IMR-90 (cell line): ENCODE measurements around the gene MAN1C1. TPM values are rescaled to one million over a fixed set of nuclear protein-coding genes. Genes with fewer than 3 reads are reported as not detected.
A peak's percentile ranks its signal among the peaks of the same experiment; 100 is the strongest.

ENCODE experiments used
- ATAC-seq: fragments of 200-7000 bp; cut with Tn5 transposase; 2 replicates; pipeline ENCODE4 v1.9.1; 2020; ENCODE audit warnings: low read depth, mild to moderate bottlenecking, moderate library complexity
- BruUV-seq: library from RNA; stranded (reverse); fragments of 400-500 nt; replicated peaks from 2 replicates; lab custom pipeline; 2021; lab: Mats Ljungman, UMichigan
- CTCF ChIA-PET: fragments of 300-600 bp; formaldehyde crosslinking; extraction: SDS; loops from one replicate; lab custom pipeline; 2021; ENCODE audit warnings: antibody characterized with exemption; lab: Yijun Ruan, JAX
- POLR2A ChIA-PET: fragments of 300-600 bp; sonication (Branson Sonifier 250); formaldehyde crosslinking; loops from one replicate; lab custom pipeline; 2022; ENCODE audit warnings: antibody characterized with exemption; ENCODE audit not compliant: unreplicated experiment; lab: Charles Lee
- DNase-seq: peaks from one replicate; pipeline ENCODE4 v3.0.0; 2013
- H2AFZ ChIP-seq: replicated peaks from 2 replicates; pipeline ENCODE3; 2013; ENCODE audit warnings: low read length, mild to moderate bottlenecking; ENCODE audit not compliant: poor library complexity
- H2AK5ac ChIP-seq: 2 replicates; pipeline ENCODE4 v1.6.1; 2013; ENCODE audit warnings: low read depth, low read length, inconsistent platforms
- H2AK9ac ChIP-seq: replicated peaks from 2 replicates; pipeline ENCODE3; 2013; ENCODE audit warnings: mild to moderate bottlenecking, low read depth, low read length, moderate library complexity; ENCODE audit not compliant: poor library complexity
- H2BK120ac ChIP-seq: 2 replicates; pipeline ENCODE4 v1.6.1; 2013; ENCODE audit warnings: low read depth, low read length, inconsistent platforms
- H2BK15ac ChIP-seq: 3 replicates; pipeline ENCODE4 v1.6.1; 2013; ENCODE audit warnings: low read depth, low read length, inconsistent platforms
- H2BK20ac ChIP-seq: 2 replicates; pipeline ENCODE4 v1.6.1; 2013; ENCODE audit warnings: low read depth, mild to moderate bottlenecking, inconsistent platforms, low read length, moderate library complexity
- H2BK5ac ChIP-seq: 2 replicates; pipeline ENCODE4 v1.6.1; 2013; ENCODE audit warnings: mild to moderate bottlenecking, low read depth, low read length, inconsistent platforms; ENCODE audit not compliant: poor library complexity, severe bottlenecking
- H3K14ac ChIP-seq: replicated peaks from 2 replicates; pipeline ENCODE4 v1.6.1; 2013; ENCODE audit warnings: low read depth, low read length, inconsistent platforms
- H3K18ac ChIP-seq: 2 replicates; pipeline ENCODE4 v1.6.1; 2013; ENCODE audit warnings: low read depth, low read length, control low read depth
- H3K23ac ChIP-seq: 2 replicates; pipeline ENCODE4 v1.6.1; 2013; ENCODE audit warnings: low read depth, low read length, inconsistent platforms
- H3K27ac ChIP-seq: 2 replicates; pipeline ENCODE4 v1.5.1; 2013; ENCODE audit warnings: mild to moderate bottlenecking, control low read depth, low read length; ENCODE audit not compliant: insufficient read depth
- H3K27me3 ChIP-seq: 2 replicates; pipeline ENCODE4 v1.6.1; 2013; ENCODE audit warnings: low read length; ENCODE audit not compliant: control insufficient read depth, insufficient read depth
- H3K36me3 ChIP-seq: 2 replicates; pipeline ENCODE4 v1.6.1; 2013; ENCODE audit warnings: low read length, mixed read lengths; ENCODE audit not compliant: control insufficient read depth, insufficient read depth
- H3K4ac ChIP-seq: 2 replicates; pipeline ENCODE4 v1.6.1; 2013; ENCODE audit warnings: low read depth, low read length, inconsistent platforms
- H3K4me1 ChIP-seq: 2 replicates; pipeline ENCODE4 v1.6.1; 2013; ENCODE audit warnings: low read length, mixed read lengths; ENCODE audit not compliant: control insufficient read depth, insufficient read depth
- H3K4me2 ChIP-seq: 2 replicates; pipeline ENCODE4 v1.6.1; 2013; ENCODE audit warnings: low read depth, mild to moderate bottlenecking, control low read depth, low read length, moderate library complexity
- H3K4me3 ChIP-seq: 2 replicates; pipeline ENCODE4 v1.5.1; 2013; ENCODE audit warnings: low read depth, mild to moderate bottlenecking, control low read depth, low read length, moderate library complexity; ENCODE audit not compliant: insufficient read depth
- H3K56ac ChIP-seq: 2 replicates; pipeline ENCODE4 v1.6.1; 2013; ENCODE audit warnings: low read length, inconsistent platforms; ENCODE audit not compliant: insufficient read depth; ENCODE audit errors: extremely low read depth
- H3K79me1 ChIP-seq, 2 experiments: 2 replicates each; pipeline ENCODE4 v1.6.1; 2013; ENCODE audit warnings: low read length in 2 of 2, inconsistent platforms in 1 of 2, low read depth in 1 of 2
- H3K9ac ChIP-seq: 2 replicates; pipeline ENCODE4 v1.6.1; 2013; ENCODE audit warnings: low read depth, low read length, control low read depth
- H3K9me1 ChIP-seq: 2 replicates; pipeline ENCODE4 v1.6.1; 2013; ENCODE audit warnings: low read length, inconsistent platforms; ENCODE audit not compliant: insufficient read depth
- H3K9me3 ChIP-seq: 2 replicates; pipeline ENCODE4 v1.6.1; 2013; ENCODE audit warnings: low read length; ENCODE audit not compliant: control insufficient read depth, insufficient read depth
- H4K20me1 ChIP-seq: 2 replicates; pipeline ENCODE4 v1.6.1; 2013; ENCODE audit warnings: low read length, inconsistent platforms; ENCODE audit not compliant: insufficient read depth
- H4K5ac ChIP-seq: 2 replicates; pipeline ENCODE4 v1.6.1; 2013; ENCODE audit warnings: mild to moderate bottlenecking, low read depth, low read length, control low read depth
- H4K8ac ChIP-seq, 2 experiments: 2 replicates each; pipeline ENCODE4 v1.6.1; 2013; ENCODE audit warnings: low read depth in 2 of 2, low read length in 2 of 2, control low read depth in 1 of 2, inconsistent platforms in 1 of 2
- H4K91ac ChIP-seq: 2 replicates; pipeline ENCODE4 v1.6.1; 2013; ENCODE audit warnings: low read depth, low read length, inconsistent platforms; ENCODE audit not compliant: insufficient read depth
- BHLHE40 ChIP-seq: fragments of 150-350 bp; IDR thresholded peaks from 2 replicates; pipeline ENCODE4 v1.6.1; 2016; ENCODE audit warnings: mild to moderate bottlenecking, low read depth, low read length
- CHD1 ChIP-seq: IDR thresholded peaks from 2 replicates; pipeline ENCODE4 v1.6.1; 2012; ENCODE audit warnings: low read depth, low read length, improper control_type of control experiment
- CTCF ChIP-seq: conservative IDR thresholded peaks from 2 replicates; pipeline ENCODE4 v1.5.1; 2012; ENCODE audit warnings: mild to moderate bottlenecking, low read depth, low read length, improper control_type of control experiment
- MAZ ChIP-seq: IDR thresholded peaks from 2 replicates; pipeline ENCODE4 v1.6.1; 2012; ENCODE audit warnings: low read depth, mild to moderate bottlenecking, low read length, improper control_type of control experiment, moderate library complexity, borderline replicate concordance
- MXI1 ChIP-seq: IDR thresholded peaks from 2 replicates; pipeline ENCODE4 v1.6.1; 2012; ENCODE audit warnings: low read depth, mild to moderate bottlenecking, low read length, moderate library complexity, borderline replicate concordance
- WGBS, 2 experiments: methylation state at CpG; one replicate each; pipeline versions ENCODE4 v1.1.5 to v1.1.7; 2013; ENCODE audit warnings: missing lambda C conversion rate in 2 of 2; ENCODE audit not compliant: insufficient read length in 1 of 2; ENCODE audit errors: extremely low coverage in 2 of 2; 5-methylcytosine and 5-hydroxymethylcytosine counted together
- dilution Hi-C: fragments of 300-500 bp; cut with HindIII; formaldehyde crosslinking; loops from one replicate; pipeline ENCODE4 v1.14.3; 2018; ENCODE audit warnings: low sequenced_read_pairs; ENCODE audit not compliant: unreplicated experiment
- in situ Hi-C: fragments of 300-500 bp; cut with MboI; formaldehyde crosslinking; loops from 3 replicates; pipeline ENCODE4 v1.14.3; 2019; ENCODE audit warnings: low sequenced_read_pairs, inconsistent platforms, mixed read lengths
- intact Hi-C: fragments of 100-400 bp; cut with micrococcal nuclease; formaldehyde crosslinking; loops from 2 replicates; pipeline ENCODE4 v1.10.0; 2022
- polyA plus RNA-seq, 3 experiments: library from polyadenylated mRNA; depleted of rRNA; stranded (reverse); fragments of >200 nt; gene quantifications; 2 replicates each; pipeline ENCODE4 v1.2.3, GENCODE V29; 2012; ENCODE audit warnings: low replicate concordance in 1 of 3
- total RNA-seq: library from RNA; depleted of rRNA; stranded (reverse); fragments of >200 nt; gene quantifications from 2 replicates; pipeline ENCODE4 v1.2.3, GENCODE V29; 2012

The MAN1C1 gene
- total and polyA plus RNA-seq, 2 of the 4 experiments (the other 2 are of a cell fraction) = 3.2 to 11.3 TPM

DNA sequence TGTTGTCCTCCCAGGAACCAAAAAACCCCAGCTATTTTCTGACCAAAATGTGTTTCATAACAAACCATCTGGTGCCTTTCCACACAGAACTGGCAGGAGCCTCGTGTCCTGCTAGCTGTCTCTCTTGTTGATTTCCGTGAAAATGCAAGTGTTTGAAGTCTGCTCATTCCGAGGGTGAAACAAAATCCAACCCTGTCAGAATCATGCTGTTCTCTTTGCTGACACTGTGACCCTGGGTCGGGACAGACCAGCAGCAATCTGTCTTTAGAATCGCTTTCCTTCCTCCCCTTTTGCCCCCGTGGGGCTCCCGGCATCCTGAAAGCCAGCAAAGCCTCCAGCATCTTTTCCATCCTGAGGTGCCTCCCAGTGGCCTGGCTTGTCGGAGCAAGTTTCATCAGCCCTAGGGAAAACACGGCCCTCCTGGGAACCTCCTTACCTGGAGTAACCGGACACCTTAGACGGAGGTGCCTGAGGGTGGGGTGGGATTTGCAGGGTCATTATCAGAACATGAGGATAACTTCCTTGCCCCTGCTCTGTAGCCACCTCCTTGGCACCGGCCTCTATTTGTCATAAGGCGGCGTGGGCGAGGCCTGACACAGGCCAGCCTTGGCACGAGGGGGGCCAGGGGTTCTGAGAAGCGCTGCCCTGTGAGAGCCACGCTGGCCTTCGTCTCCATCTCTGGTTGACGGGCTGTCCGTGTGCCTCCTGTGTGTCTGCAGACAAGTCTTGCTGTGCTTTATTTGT is 48.3 kb upstream of the MAN1C1 start:
- Histone ChIP-seq H3K9ac (peak overlapping the region; percentile 10; the same call in 1 of the 2 replicates), H2AK9ac (peak overlapping the region; percentile 50), H3K18ac (peak overlapping the region; percentile 75), H2AK5ac (peak overlapping the region; percentile 95), H3K27ac (peak overlapping the region; percentile 84), H3K14ac (peak overlapping the region; percentile 58), H4K91ac (peak overlapping the region; percentile 84), H3K9me1 (peaks cover 16% of the 10 kb centered on the region), H4K20me1 (no peaks in the 10 kb centered on the region), H2AFZ (peak overlapping the region; percentile 36), H3K4me3 (no peak overlapping the region), H4K5ac (peak overlapping the region; percentile 56), H2BK120ac (peak overlapping the region; percentile 91), H2BK15ac (peak overlapping the region; percentile 43), H3K9me3 (no peaks in the 10 kb centered on the region), H2BK5ac (peak overlapping the region; percentile 85), H3K36me3 (peaks cover 8% of the 10 kb centered on the region; the same call in 1 of the 2 replicates), H3K79me1 (peaks cover 0 to 9% of the 10 kb centered on the region in 2 experiments; a peak in 2 of 4 replicates), H3K27me3 (no peaks in the 10 kb centered on the region), H3K4me2 (peak overlapping the region; percentile 0; the same call in 1 of the 2 replicates), H3K56ac (no peak overlapping the region), H3K23ac (peak overlapping the region; percentile 16; the same call in 1 of the 2 replicates), H4K8ac (peak overlapping the region; percentile 64 to 81; a peak in 3 of 4 replicates), H3K4ac (peak overlapping the region; percentile 95), H3K4me1 (peaks cover 41% of the 10 kb centered on the region), H2BK20ac (peak overlapping the region; percentile 70)
- ChIA-PET POLR2A (no interaction called here), CTCF (interaction anchor here (1.6 kb wide), 1 partner anchor 19 kb away, joined by 4 read pairs; no protein-coding TSS in a partner anchor)
- WGBS, 2 experiments = 57% methylated on average over 2 of the region's 21 CpGs; no CpG with 5 or more reads in 1 of the 2 experiments
- peak; percentile 63 for DNase-seq
- intact Hi-C loops (no loop called here), dilution Hi-C loops (no loop called here), in situ Hi-C loops (no loop called here)
- ATAC-seq = peak; percentile 5
- TSS peak; percentile 58 for BruUV-seq
- TF ChIP-seq MAZ = no peak
- peak; percentile 53; the same call in 1 of the 2 replicates for TF ChIP-seq MXI1
- no peak for TF ChIP-seq CHD1
- TF ChIP-seq CTCF = no peak
- no peak for TF ChIP-seq BHLHE40
